Panc1 (cell line): ENCODE data around the gene GLIS1. TPM values are rescaled to one million over a fixed set of nuclear protein-coding genes. Genes with fewer than 3 reads are reported as not detected.

Experiments used
- ATAC-seq: fragments of 200-7000 bp; cut with Tn5 transposase; 2 replicates; pipeline ENCODE4 v1.9.1; 2020; ENCODE audit warnings: mild to moderate bottlenecking, moderate library complexity
- BruUV-seq: library from RNA; stranded (reverse); fragments of 400-500 nt; replicated peaks from 2 replicates; lab custom pipeline; 2021; lab: Mats Ljungman, UMichigan
- CTCF ChIA-PET: fragments of 300-600 bp; sonication (Branson Sonifier 250); formaldehyde crosslinking; loops from one replicate; lab custom pipeline; 2022; ENCODE audit warnings: antibody characterized with exemption; lab: Charles Lee
- POLR2A ChIA-PET: fragments of 300-600 bp; sonication (Branson Sonifier 250); formaldehyde crosslinking; loops from one replicate; lab custom pipeline; 2022; ENCODE audit warnings: antibody characterized with exemption; lab: Charles Lee
- DNase-seq: peaks from one replicate; pipeline ENCODE4 v3.0.0-alpha.2; 2010; ENCODE audit warnings: low read depth, low spot score
- H3K27ac ChIP-seq: 2 replicates; pipeline ENCODE4 v1.5.1; 2011; ENCODE audit warnings: mild to moderate bottlenecking, low read length, inconsistent platforms
- H3K27me3 ChIP-seq: fragments of 200-500 bp; sonication (Bioruptor generic); 2 replicates; pipeline ENCODE4 v1.6.0; 2014; ENCODE audit warnings: low read length, inconsistent platforms; ENCODE audit not compliant: control insufficient read depth, insufficient read depth
- H3K36me3 ChIP-seq: fragments of 200-500 bp; sonication (Bioruptor generic); 2 replicates; pipeline ENCODE4 v1.5.1; 2014; ENCODE audit warnings: inconsistent platforms, mild to moderate bottlenecking, low read length, moderate library complexity; ENCODE audit not compliant: control insufficient read depth, insufficient read depth
- H3K4me1 ChIP-seq: 2 replicates; pipeline ENCODE4 v1.5.1; 2011; ENCODE audit warnings: inconsistent platforms, mild to moderate bottlenecking, low read length, moderate library complexity; ENCODE audit not compliant: control insufficient read depth, insufficient read depth
- H3K4me3 ChIP-seq, 2 experiments: 2 replicates each; pipeline ENCODE4 v1.5.1; 2011 to 2012; ENCODE audit warnings: low read depth in 2 of 2, low read length in 2 of 2, mild to moderate bottlenecking in 2 of 2, inconsistent platforms in 1 of 2, moderate library complexity in 1 of 2
- H3K9me3 ChIP-seq: fragments of 200-500 bp; sonication (Bioruptor generic); 2 replicates; pipeline ENCODE4 v1.5.1; 2014; ENCODE audit warnings: low read depth, mild to moderate bottlenecking, inconsistent platforms, low read length, moderate library complexity; ENCODE audit not compliant: control insufficient read depth, insufficient read depth
- POLR2AphosphoS5 ChIP-seq: IDR thresholded peaks from 2 replicates; pipeline ENCODE4 v1.6.1; 2012; ENCODE audit warnings: mild to moderate bottlenecking, low read depth, low read length, moderate library complexity
- SIN3A ChIP-seq: IDR thresholded peaks from 2 replicates; pipeline ENCODE4 v1.6.1; 2012; ENCODE audit warnings: low read depth, mild to moderate bottlenecking, low read length, moderate library complexity, borderline replicate concordance; ENCODE audit not compliant: insufficient read depth
- TCF7L2 ChIP-seq: IDR thresholded peaks from 2 replicates; pipeline ENCODE4 v1.6.1; 2011; ENCODE audit warnings: mild to moderate bottlenecking, low read depth, low read length, inconsistent platforms
- in situ Hi-C: cut with HindIII; loops from 2 replicates; pipeline ENCODE4 v1.10.0; 2016; ENCODE audit warnings: low sequenced_read_pairs, low pct_unique_long_range_greater_than_20kb
- intact Hi-C: fragments of 100-400 bp; cut with micrococcal nuclease; formaldehyde crosslinking; loops from one replicate; pipeline ENCODE4 v1.10.0; 2022; ENCODE audit not compliant: unreplicated experiment
- total RNA-seq: library from RNA; stranded (reverse); gene quantifications from one replicate; pipeline ENCODE4 v1.2.1, GENCODE V29; 2021; ENCODE audit not compliant: unreplicated experiment
- TF ChIP-seq, protein P1 (sequence below), 2 experiments: IDR thresholded peaks; 2 replicates each; pipeline ENCODE4 v1.6.1; 2011 to 2012; ENCODE audit warnings: low read depth in 2 of 2, control low read depth in 1 of 2, low read length in 1 of 2, mild to moderate bottlenecking in 1 of 2, moderate library complexity in 1 of 2; ENCODE audit not compliant: insufficient read depth in 1 of 2
- TF ChIP-seq, protein P2 (sequence below): fragments of 450-650 bp; IDR thresholded peaks from 2 replicates; pipeline ENCODE4 v1.5.1; 2017; ENCODE audit warnings: mild to moderate bottlenecking

GLIS1 gene
- total RNA-seq, 1 experiment from 2014 or later = 0.28 TPM

DNA sequence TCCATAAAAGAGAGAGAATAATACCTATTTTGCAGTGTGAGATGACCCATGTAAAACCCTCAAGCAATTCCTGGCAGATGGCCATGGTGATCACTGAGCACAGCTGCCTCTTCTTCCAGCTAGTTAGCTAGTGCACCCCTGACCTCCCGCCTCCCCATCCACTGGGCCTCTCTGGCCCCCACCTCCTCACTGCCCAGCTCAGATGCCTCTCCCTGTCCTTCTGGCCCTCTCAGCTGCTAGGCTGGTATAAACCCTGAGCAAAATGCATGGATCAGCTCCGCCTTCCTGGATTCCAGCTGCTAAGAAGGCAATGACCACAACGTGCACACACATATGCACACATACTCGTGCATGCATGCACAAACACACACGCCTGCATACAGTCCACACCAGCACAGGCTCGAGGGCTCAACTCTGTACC, 162.6 kb downstream of the GLIS1 start:
- TF ChIP-seq SIN3A = no peak
- TF ChIP-seq POLR2AphosphoS5 = no peak
- no peak for TF ChIP-seq TCF7L2
- POLR2A ChIA-PET = no interaction called here
- Histone ChIP-seq H3K27ac (no peak overlapping the region), H3K27me3 (no peaks in the 10 kb centered on the region), H3K9me3 (no peaks in the 10 kb centered on the region), H3K4me1 (no peaks in the 10 kb centered on the region), H3K4me3 (no peak overlapping the region), H3K36me3 (no peaks in the 10 kb centered on the region)
- BruUV-seq = no TSS peak
- intact Hi-C loops (no loop called here), in situ Hi-C loops (no loop called here)
- CTCF ChIA-PET = interaction anchor here (0.9 kb wide), 1 partner anchor 90 kb away, joined by 4 read pairs; no protein-coding TSS in a partner anchor
- DNase-seq (no peak), ATAC-seq (no peak)

DNA sequence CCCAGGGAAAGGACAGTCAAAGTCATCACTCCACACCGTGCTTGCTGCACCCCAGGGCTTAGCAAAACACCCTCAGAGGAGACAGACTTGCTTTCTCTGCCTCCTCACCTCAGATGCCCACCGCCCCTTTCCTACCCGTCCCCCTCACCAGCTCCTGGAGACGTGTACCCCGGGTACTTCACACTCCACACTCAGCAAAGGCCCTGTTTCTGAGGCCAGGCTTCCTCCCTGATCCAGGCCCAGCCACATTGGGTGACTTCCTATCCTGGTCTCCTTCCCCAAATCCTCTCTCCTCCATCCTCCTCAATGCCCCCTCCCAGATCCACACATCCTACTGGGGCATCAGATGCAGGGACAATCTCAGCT, 163.0 kb downstream of the GLIS1 start:
- ATAC-seq (no peak), DNase-seq (no peak)
- H3K27ac ChIP-seq = no peak overlapping the region
- no peaks in the 10 kb centered on the region for H3K36me3 ChIP-seq
- TF ChIP-seq POLR2AphosphoS5 (no peak), TCF7L2 (no peak), SIN3A (no peak)
- TF ChIP-seq, protein P1, sequence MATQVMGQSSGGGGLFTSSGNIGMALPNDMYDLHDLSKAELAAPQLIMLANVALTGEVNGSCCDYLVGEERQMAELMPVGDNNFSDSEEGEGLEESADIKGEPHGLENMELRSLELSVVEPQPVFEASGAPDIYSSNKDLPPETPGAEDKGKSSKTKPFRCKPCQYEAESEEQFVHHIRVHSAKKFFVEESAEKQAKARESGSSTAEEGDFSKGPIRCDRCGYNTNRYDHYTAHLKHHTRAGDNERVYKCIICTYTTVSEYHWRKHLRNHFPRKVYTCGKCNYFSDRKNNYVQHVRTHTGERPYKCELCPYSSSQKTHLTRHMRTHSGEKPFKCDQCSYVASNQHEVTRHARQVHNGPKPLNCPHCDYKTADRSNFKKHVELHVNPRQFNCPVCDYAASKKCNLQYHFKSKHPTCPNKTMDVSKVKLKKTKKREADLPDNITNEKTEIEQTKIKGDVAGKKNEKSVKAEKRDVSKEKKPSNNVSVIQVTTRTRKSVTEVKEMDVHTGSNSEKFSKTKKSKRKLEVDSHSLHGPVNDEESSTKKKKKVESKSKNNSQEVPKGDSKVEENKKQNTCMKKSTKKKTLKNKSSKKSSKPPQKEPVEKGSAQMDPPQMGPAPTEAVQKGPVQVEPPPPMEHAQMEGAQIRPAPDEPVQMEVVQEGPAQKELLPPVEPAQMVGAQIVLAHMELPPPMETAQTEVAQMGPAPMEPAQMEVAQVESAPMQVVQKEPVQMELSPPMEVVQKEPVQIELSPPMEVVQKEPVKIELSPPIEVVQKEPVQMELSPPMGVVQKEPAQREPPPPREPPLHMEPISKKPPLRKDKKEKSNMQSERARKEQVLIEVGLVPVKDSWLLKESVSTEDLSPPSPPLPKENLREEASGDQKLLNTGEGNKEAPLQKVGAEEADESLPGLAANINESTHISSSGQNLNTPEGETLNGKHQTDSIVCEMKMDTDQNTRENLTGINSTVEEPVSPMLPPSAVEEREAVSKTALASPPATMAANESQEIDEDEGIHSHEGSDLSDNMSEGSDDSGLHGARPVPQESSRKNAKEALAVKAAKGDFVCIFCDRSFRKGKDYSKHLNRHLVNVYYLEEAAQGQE (IDR thresholded peaks at IDR 0.05; ENCODE audit: insufficient read depth in 1 of 2, low read depth in 2 of 2, low read length in 1 of 2) = no peak
- TF ChIP-seq, protein P2, sequence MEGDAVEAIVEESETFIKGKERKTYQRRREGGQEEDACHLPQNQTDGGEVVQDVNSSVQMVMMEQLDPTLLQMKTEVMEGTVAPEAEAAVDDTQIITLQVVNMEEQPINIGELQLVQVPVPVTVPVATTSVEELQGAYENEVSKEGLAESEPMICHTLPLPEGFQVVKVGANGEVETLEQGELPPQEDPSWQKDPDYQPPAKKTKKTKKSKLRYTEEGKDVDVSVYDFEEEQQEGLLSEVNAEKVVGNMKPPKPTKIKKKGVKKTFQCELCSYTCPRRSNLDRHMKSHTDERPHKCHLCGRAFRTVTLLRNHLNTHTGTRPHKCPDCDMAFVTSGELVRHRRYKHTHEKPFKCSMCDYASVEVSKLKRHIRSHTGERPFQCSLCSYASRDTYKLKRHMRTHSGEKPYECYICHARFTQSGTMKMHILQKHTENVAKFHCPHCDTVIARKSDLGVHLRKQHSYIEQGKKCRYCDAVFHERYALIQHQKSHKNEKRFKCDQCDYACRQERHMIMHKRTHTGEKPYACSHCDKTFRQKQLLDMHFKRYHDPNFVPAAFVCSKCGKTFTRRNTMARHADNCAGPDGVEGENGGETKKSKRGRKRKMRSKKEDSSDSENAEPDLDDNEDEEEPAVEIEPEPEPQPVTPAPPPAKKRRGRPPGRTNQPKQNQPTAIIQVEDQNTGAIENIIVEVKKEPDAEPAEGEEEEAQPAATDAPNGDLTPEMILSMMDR = no peak
- no peaks in the 10 kb centered on the region for H3K9me3 ChIP-seq
- BruUV-seq = no TSS peak
- in situ Hi-C loops = no loop called here
- POLR2A ChIA-PET = no interaction called here
- no peak overlapping the region for H3K4me3 ChIP-seq
- no peaks in the 10 kb centered on the region for H3K4me1 ChIP-seq
- H3K27me3 ChIP-seq = no peaks in the 10 kb centered on the region
- CTCF ChIA-PET = no interaction called here
- intact Hi-C loops = no loop called here

DNA sequence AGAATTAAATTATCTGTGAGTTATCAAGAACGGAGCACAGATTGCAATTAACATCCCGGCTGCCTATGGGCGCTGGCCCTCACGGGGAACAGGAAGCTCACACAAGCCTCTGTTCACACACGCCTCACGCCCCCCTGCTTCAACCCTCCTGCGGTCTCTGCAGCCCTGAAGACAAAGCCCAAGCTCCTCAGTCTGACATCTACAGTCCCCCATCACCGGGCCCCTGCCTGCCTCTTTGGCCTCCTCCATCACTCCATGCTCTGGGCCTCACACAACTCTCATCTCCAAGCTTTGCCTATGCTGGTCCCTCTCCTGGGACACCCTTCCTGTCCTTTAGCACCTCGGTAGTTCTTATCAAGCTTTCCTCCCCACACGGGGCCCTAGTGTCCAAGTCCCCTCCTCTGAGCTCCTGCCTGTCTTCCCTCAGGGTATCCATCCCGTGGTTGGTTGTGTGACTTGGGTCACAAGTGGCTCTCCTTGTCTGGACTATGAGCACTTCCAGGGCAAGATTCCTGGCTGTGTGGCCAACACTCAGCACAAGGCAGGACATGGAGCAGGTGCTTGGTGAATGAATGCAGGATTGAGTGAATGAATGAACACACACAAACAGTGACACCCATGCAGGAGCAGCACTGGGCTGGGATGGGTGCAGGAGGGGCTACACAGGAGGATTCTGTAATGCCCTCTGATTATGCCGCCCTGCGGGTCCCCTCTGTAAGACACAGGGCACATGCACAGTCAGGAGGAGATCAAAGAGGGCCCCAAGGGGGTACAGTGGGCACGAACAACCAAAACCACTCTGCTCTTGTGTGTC, 163.6 kb downstream of the GLIS1 start:
- in situ Hi-C loops = no loop called here
- H3K9me3 ChIP-seq = no peaks in the 10 kb centered on the region
- no peak for ATAC-seq
- no peak overlapping the region for H3K27ac ChIP-seq
- intact Hi-C loops = no loop called here
- TF ChIP-seq POLR2AphosphoS5 (no peak), TCF7L2 (no peak), SIN3A (no peak)
- TF ChIP-seq, protein P1 (IDR thresholded peaks at IDR 0.05; ENCODE audit: insufficient read depth in 1 of 2, low read depth in 2 of 2, low read length in 1 of 2) = no peak
- TF ChIP-seq, protein P2 = no peak
- BruUV-seq = no TSS peak
- DNase-seq = no peak
- no peaks in the 10 kb centered on the region for H3K36me3 ChIP-seq
- H3K4me3 ChIP-seq = no peak overlapping the region
- H3K27me3 ChIP-seq = no peaks in the 10 kb centered on the region
- H3K4me1 ChIP-seq = no peaks in the 10 kb centered on the region
- CTCF ChIA-PET = no interaction called here
- POLR2A ChIA-PET = no interaction called here
